Lung (tissue), 12 donors: ENCODE measurements around the gene EIF5A. TPM values are rescaled to one million over a fixed set of nuclear protein-coding genes. Genes with fewer than 3 reads are reported as not detected.

Experiments used
- ATAC-seq: fragments of 200-7000 bp; cut with Tn5 transposase; one replicate; pipeline ENCODE4 v1.9.1; 2020; ENCODE audit warnings: moderate number of reproducible peaks; ENCODE audit not compliant: insufficient read depth, low FRiP score
- DNase-seq, 3 donors: peaks; one replicate each; pipeline ENCODE4 v3.0.0-alpha.2; 2013 to 2017
- H3K27ac ChIP-seq, 2 donors: one replicate each; pipeline ENCODE4 v1.5.1; 2013; ENCODE audit warnings: mild to moderate bottlenecking in 2 of 2, moderate library complexity in 2 of 2, control low read depth in 1 of 2, inconsistent platforms in 1 of 2, low read depth in 1 of 2, low read length in 1 of 2
- H3K27me3 ChIP-seq, 3 donors: one replicate each; pipeline ENCODE4 v1.5.1; 2013; ENCODE audit warnings: low read length in 2 of 3; ENCODE audit not compliant: control insufficient read depth in 3 of 3, insufficient read depth in 3 of 3
- H3K36me3 ChIP-seq, 4 donors: one replicate each; pipeline ENCODE4 v1.5.1; 2013; ENCODE audit warnings: low read length in 4 of 4, mild to moderate bottlenecking in 1 of 4, moderate library complexity in 1 of 4; ENCODE audit not compliant: control insufficient read depth in 4 of 4, insufficient read depth in 4 of 4
- H3K4me1 ChIP-seq, 5 donors: one replicate each; pipeline ENCODE4 v1.5.1; 2013; ENCODE audit warnings: low read length in 5 of 5, mild to moderate bottlenecking in 2 of 5, moderate library complexity in 1 of 5; ENCODE audit not compliant: control insufficient read depth in 5 of 5, insufficient read depth in 5 of 5
- H3K4me3 ChIP-seq: one replicate; pipeline ENCODE4 v1.5.1; 2013; ENCODE audit warnings: mild to moderate bottlenecking, control low read depth, moderate library complexity
- H3K9ac ChIP-seq, 2 donors: one replicate each; pipeline ENCODE4 v1.5.1; 2013; ENCODE audit warnings: low read length in 2 of 2, control low read depth in 1 of 2; ENCODE audit not compliant: insufficient read depth in 1 of 2
- H3K9me3 ChIP-seq, 4 donors: one replicate each; pipeline ENCODE4 v1.5.1; 2013; ENCODE audit warnings: low read length in 3 of 4, mild to moderate bottlenecking in 1 of 4, moderate library complexity in 1 of 4; ENCODE audit not compliant: control insufficient read depth in 4 of 4, insufficient read depth in 3 of 4
- WGBS, 2 donors: extraction: QIAGEN DNeasy Blood & Tissue Kit; methylation state at CpG; one replicate each; pipeline ENCODE4 v1.1.7; 2013; 5-methylcytosine and 5-hydroxymethylcytosine counted together
- polyA plus RNA-seq, 2 donors: library from polyadenylated mRNA; stranded (reverse); fragments of 200-250 nt; gene quantifications; one replicate each; pipeline ENCODE4 v1.2.1, GENCODE V29; 2013
- total RNA-seq, 2 donors: library from RNA; depleted of rRNA in 1 of 2; stranded (reverse); fragments of >200 nt in 1 of 2; gene quantifications; one replicate each; pipeline ENCODE4 v1.2.1, GENCODE V29; 2014 to 2021
- TF ChIP-seq, protein P1 (sequence below): IDR thresholded peaks from 2 replicates; pipeline ENCODE4 v1.5.1; 2012; ENCODE audit warnings: mild to moderate bottlenecking; ENCODE audit errors: control extremely low read depth, extremely low read depth
- donor health status: control.
- donor health status: control.
- donor health status: Bipolar disorder and iron deficiency.
- donor health status: healthy.
- donor health status: DM: yes; HTN: yes; CAD: no.

Gene EIF5A
- total and polyA plus RNA-seq, 4 donors = 104 to 607 (median 556) TPM

DNA sequence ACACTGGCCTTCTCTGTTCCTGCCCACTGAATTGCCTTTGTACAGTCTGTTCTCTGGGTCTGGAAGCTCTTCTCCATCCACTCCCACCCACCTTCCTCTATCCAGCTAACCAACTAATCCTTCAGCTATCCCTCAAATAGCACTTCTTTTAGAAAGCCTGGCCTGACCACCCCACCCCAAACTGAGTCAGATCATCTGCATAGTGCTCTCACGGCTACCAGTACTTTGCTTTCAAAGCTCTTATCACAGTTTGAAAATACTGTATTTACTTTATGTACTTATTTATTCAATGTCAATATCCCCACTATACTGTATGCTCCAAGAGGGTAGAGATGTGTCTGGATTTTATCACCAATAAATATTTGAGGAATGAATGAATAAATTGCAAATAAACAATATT is 40.6 kb upstream of the EIF5A start:
- peaks cover 0 to 6% (median 0%) of the 10 kb centered on the region in 5 donors for H3K4me1 ChIP-seq
- no peak overlapping the region for H3K9ac ChIP-seq
- DNase-seq = no peak
- no peak for ATAC-seq
- TF ChIP-seq, protein P1, sequence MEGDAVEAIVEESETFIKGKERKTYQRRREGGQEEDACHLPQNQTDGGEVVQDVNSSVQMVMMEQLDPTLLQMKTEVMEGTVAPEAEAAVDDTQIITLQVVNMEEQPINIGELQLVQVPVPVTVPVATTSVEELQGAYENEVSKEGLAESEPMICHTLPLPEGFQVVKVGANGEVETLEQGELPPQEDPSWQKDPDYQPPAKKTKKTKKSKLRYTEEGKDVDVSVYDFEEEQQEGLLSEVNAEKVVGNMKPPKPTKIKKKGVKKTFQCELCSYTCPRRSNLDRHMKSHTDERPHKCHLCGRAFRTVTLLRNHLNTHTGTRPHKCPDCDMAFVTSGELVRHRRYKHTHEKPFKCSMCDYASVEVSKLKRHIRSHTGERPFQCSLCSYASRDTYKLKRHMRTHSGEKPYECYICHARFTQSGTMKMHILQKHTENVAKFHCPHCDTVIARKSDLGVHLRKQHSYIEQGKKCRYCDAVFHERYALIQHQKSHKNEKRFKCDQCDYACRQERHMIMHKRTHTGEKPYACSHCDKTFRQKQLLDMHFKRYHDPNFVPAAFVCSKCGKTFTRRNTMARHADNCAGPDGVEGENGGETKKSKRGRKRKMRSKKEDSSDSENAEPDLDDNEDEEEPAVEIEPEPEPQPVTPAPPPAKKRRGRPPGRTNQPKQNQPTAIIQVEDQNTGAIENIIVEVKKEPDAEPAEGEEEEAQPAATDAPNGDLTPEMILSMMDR = no peak
- no peaks in the 10 kb centered on the region for H3K36me3 ChIP-seq
- no peak overlapping the region for H3K4me3 ChIP-seq
- WGBS, 2 donors = 69 to 70% methylated on average over 1 of the region's 1 CpG
- no peak overlapping the region for H3K27ac ChIP-seq
- H3K27me3 ChIP-seq = peaks cover 0 to 18% (median 16%) of the 10 kb centered on the region in 3 donors
- H3K9me3 ChIP-seq = no peaks in the 10 kb centered on the region

DNA sequence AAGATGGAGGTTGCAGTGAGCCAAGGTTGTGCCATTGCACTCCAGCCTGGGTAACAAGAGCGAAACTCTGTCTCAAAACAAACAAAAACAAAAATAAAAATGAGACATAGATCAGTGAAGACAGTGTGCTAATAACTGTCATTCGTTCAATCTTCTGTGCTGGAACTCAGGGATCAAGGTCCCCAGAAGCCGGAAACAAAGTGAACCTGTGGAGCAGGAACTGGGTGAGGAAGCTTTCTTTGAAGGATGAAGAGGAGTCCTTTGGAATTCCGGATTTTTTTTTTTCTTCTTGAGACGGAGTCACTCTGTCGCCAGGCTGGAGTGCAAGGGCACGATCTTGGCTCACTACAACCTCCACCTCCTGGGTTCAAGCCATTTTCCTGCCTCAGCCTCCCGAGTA is 28.0 kb upstream of the EIF5A start:
- 89 to 92% methylated on average over 8 of the region's 8 CpGs for WGBS, 2 donors

DNA sequence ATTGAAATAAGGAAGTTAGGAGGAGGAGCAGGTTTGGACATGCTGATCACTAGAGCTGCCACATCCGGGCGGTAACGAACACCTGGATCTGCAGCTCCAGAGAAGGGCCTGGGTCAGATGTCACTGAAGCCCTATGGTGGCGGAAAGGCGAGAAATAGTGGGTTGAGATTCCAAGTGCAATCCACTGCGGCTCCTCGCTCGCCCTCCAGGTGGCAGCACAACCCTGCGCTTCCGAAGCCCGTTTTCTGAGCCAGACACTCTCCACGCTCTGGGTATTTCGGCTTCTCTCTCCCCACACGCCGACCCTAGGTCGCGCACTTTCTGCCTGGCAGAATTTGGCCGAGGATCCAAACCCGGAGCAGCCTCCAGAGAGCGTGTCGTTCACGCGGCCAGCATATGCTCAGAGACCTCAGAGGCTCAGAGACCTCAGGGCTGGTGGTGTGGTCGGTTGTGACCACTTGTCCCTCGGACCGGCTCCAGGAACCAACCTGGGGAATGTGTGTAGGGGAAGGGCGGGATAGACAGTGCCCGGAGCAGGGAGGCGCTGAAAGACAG is 26.8 kb upstream of the EIF5A start:
- peaks cover 0 to 21% (median 4%) of the 10 kb centered on the region in 5 donors for H3K4me1 ChIP-seq
- H3K9ac ChIP-seq = no peak overlapping the region
- peaks cover 0 to 8% (median 0%) of the 10 kb centered on the region in 3 donors for H3K27me3 ChIP-seq
- H3K9me3 ChIP-seq = no peaks in the 10 kb centered on the region
- TF ChIP-seq, protein P1 = peak; percentile 96
- 1% methylated on average over 29 of the region's 29 CpGs for WGBS, 2 donors
- ATAC-seq (peak; percentile 85), DNase-seq (peak; percentile 86 to 87 (median 87))
- H3K27ac ChIP-seq = peak overlapping the region; percentile 86 to 88
- peak overlapping the region; percentile 27 for H3K4me3 ChIP-seq
- H3K36me3 ChIP-seq = no peaks in the 10 kb centered on the region

More for the DNA sequence above, 28.0 kb upstream of the EIF5A start:
- no peak for DNase-seq
- TF ChIP-seq, protein P1 = no peak
- no peaks in the 10 kb centered on the region for H3K9me3 ChIP-seq
- no peaks in the 10 kb centered on the region for H3K36me3 ChIP-seq
- no peak overlapping the region for H3K27ac ChIP-seq
- ATAC-seq = no peak
- H3K4me3 ChIP-seq = no peak overlapping the region
- H3K9ac ChIP-seq = no peak overlapping the region
- peaks cover 0 to 21% (median 4%) of the 10 kb centered on the region in 5 donors for H3K4me1 ChIP-seq
- H3K27me3 ChIP-seq = peaks cover 0 to 8% (median 0%) of the 10 kb centered on the region in 3 donors
